ENCODE data around the gene NTRK2. TPM values are rescaled to one million over a fixed set of nuclear protein-coding genes. Genes with fewer than 3 reads are reported as not detected.

NTRK2 gene
- polyA plus RNA-seq, 1 donor (not counting 4 experiments of a cell fraction or from before 2014, with no cell fraction given) = 0.08 TPM

DNA sequence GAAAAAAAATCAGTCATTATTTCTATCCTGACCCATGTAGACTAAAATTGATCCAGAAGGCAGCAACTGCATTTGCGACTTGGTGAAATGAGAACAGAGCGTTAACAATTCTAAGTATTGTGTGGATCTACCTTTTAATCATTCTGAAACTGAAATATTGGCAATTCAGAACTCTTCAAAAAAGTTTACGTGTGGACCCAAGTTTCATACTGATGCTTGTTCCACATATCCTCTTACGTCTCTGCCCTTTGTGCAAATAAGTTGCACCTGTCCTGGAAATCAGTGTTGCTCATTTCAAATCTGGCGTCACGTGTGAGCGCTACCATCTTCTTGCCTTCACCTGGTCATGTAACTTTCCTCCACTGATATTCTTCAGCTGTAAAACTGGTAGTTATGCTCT, 74.7 kb downstream of the NTRK2 start:
- Histone ChIP-seq H4K20me1 (ENCODE audit: control insufficient read depth, extremely low read depth, insufficient read depth, low read length) (no peaks in the 10 kb centered on the region), H3K79me2 (ENCODE audit: control insufficient read depth, insufficient read depth, low read length) (no peaks in the 10 kb centered on the region), H2AFZ (ENCODE audit: control insufficient read depth, low read length) (no peak overlapping the region), H3K4me1 (ENCODE audit: control insufficient read depth, extremely low read depth, insufficient read depth, low read length) (no peaks in the 10 kb centered on the region), H3K9me1 (ENCODE audit: control insufficient read depth, extremely low read depth, insufficient read depth, low read length) (no peaks in the 10 kb centered on the region), H3K4me2 (ENCODE audit: control insufficient read depth, extremely low read depth, insufficient read depth, low read depth, low read length) (no peak overlapping the region), H3K9ac (ENCODE audit: control insufficient read depth, extremely low read depth, insufficient read depth, low read length) (no peak overlapping the region), H3K27ac (ENCODE audit: control insufficient read depth, insufficient read depth, low read length) (no peak overlapping the region), H3K36me3 (ENCODE audit: control insufficient read depth in 2 of 2, extremely low read depth in 1 of 2, insufficient read depth in 2 of 2, low read length in 2 of 2) (no peaks in the 10 kb centered on the region), H3K27me3 (ENCODE audit: control insufficient read depth, extremely low read depth, insufficient read depth, low read length) (no peaks in the 10 kb centered on the region), H3K9me3 (ENCODE audit: control insufficient read depth, low read depth, low read length) (no peaks in the 10 kb centered on the region), H3K4me3 (ENCODE audit: control insufficient read depth in 2 of 3, extremely low read depth in 1 of 3, insufficient read depth in 2 of 3, low read depth in 1 of 3, low read length in 3 of 3) (no peak overlapping the region)
- dilution Hi-C loops (cut with MboI; ENCODE audit: extremely low pct_ligation_motif_present, low sequenced_read_pairs) = no loop called here
- FAIRE-seq = no peak
- no peak for TF ChIP-seq CTCF (optimal IDR thresholded peaks at IDR 0.05 in 1 of 3, IDR thresholded peaks at IDR 0.05 in 1 of 3, conservative IDR thresholded peaks at IDR 0.05 in 1 of 3; ENCODE audit: extremely low read depth in 1 of 3, insufficient read depth in 2 of 3, low read length in 3 of 3)
- DNase-seq (ENCODE audit: low read depth, low spot score) = no peak

- Histone ChIP-seq H3K4me1 (ENCODE audit: control insufficient read depth, extremely low read depth, insufficient read depth, low read length) (peaks cover under 1% of the 10 kb centered on the region), H4K20me1 (ENCODE audit: control insufficient read depth, extremely low read depth, insufficient read depth, low read length) (no peaks in the 10 kb centered on the region), H3K27me3 (ENCODE audit: control insufficient read depth, extremely low read depth, insufficient read depth, low read length) (no peaks in the 10 kb centered on the region), H3K9me3 (ENCODE audit: control insufficient read depth, low read depth, low read length) (no peaks in the 10 kb centered on the region), H3K4me2 (ENCODE audit: control insufficient read depth, extremely low read depth, insufficient read depth, low read depth, low read length) (no peak overlapping the region), H3K79me2 (ENCODE audit: control insufficient read depth, insufficient read depth, low read length) (no peaks in the 10 kb centered on the region), H3K4me3 (ENCODE audit: control insufficient read depth in 2 of 3, extremely low read depth in 1 of 3, insufficient read depth in 2 of 3, low read depth in 1 of 3, low read length in 3 of 3) (no peak overlapping the region), H3K27ac (ENCODE audit: control insufficient read depth, insufficient read depth, low read length) (no peak overlapping the region), H3K9ac (ENCODE audit: control insufficient read depth, extremely low read depth, insufficient read depth, low read length) (no peak overlapping the region), H3K36me3 (ENCODE audit: control insufficient read depth in 2 of 2, extremely low read depth in 1 of 2, insufficient read depth in 2 of 2, low read length in 2 of 2) (no peaks in the 10 kb centered on the region), H3K9me1 (ENCODE audit: control insufficient read depth, extremely low read depth, insufficient read depth, low read length) (no peaks in the 10 kb centered on the region), H2AFZ (ENCODE audit: control insufficient read depth, low read length) (no peak overlapping the region)
- TF ChIP-seq EZH2 (IDR thresholded peaks at IDR 0.05; ENCODE audit: low read length) = no peak
- TF ChIP-seq CTCF (optimal IDR thresholded peaks at IDR 0.05 in 1 of 3, IDR thresholded peaks at IDR 0.05 in 1 of 3, conservative IDR thresholded peaks at IDR 0.05 in 1 of 3; ENCODE audit: extremely low read depth in 1 of 3, insufficient read depth in 2 of 3, low read length in 3 of 3) = no peak
- DNase-seq (ENCODE audit: low read depth, low spot score) = no peak
- dilution Hi-C loops (cut with MboI; ENCODE audit: extremely low pct_ligation_motif_present, low sequenced_read_pairs) = no loop called here
- no peak for FAIRE-seq
These were observed 75.2 kb downstream of the NTRK2 start for GRCh38 chr9:84744726-84745125.
